Left lobe of liver (tissue), 2 donors: ENCODE results near the gene DOCK8. TPM values are rescaled to one million over a fixed set of nuclear protein-coding genes. Genes with fewer than 3 reads are reported as not detected.

Experiments used
- ATAC-seq: fragments of 200-7000 bp; cut with Tn5 transposase; one replicate; pipeline ENCODE4 v1.9.1; 2020; ENCODE audit warnings: mild to moderate bottlenecking, moderate library complexity
- DNase-seq: peaks from one replicate; pipeline ENCODE4 v3.0.0-alpha.2; 2020; ENCODE audit warnings: low spot score
- total RNA-seq: library from RNA; stranded (reverse); gene quantifications from one replicate; pipeline ENCODE4 v1.2.1, GENCODE V29; 2021
- donor health status: DM: no; HTN: no; CAD: no; lungs with moderate emphysema.
- donor health status: DM: no; HTN: yes; CAD: no.

Gene DOCK8
- total RNA-seq, 1 donor from 2014 or later: 10.6 TPM

DNA sequence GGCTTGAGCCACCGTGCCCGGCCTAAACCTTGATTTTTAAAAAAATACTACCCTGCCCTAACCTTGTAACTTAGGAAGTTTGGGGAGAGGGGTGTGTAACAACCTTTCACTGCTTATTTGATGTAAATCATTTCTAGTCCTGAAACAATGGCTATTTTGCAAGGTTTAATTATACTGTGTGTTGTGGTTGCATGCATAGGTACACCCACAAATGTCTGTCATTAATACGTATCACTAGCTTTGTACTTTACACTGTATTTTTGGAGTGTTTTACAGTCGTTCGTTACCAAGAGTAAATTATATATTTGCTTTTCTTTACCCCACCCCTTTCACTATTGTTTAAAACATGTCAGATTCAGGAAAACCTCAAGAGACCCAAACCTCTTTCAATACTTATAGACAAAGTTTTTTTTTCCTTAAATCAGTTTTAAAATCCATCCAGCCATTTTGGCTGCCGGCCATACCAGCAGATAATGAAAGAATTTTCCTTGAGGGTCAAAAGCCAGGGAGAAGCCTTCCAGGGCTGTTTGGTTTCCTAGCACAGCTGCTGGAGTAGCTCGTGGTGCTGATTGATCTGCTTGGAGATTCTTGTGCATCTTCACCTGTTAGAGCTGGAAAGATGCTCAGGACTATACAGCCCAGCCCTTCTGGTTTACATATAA, 50.7 kb downstream of the DOCK8 start:
- no peak for ATAC-seq

DNA sequence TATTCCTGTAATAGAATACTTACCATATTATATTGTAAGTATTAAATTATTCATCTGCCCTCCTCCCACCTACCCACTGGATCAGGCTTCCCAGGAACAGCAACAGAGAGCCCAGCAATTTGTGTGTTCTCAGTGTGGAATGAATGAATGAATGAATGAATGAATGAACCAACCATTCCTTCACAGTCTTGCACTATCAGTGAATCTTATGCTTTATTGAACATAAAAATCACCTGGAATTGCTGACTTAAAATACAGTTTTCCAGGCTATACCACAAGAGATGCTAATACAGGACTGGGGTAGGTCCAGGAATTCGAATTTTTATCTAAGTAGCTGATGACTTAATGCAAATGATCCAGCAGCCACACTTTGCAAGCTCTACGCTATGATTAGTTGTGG, 51.6 kb downstream of the DOCK8 start:
- no peak for DNase-seq
- ATAC-seq: no peak

More for the DNA sequence above, 50.7 kb downstream of the DOCK8 start:
- no peak for DNase-seq

DNA sequence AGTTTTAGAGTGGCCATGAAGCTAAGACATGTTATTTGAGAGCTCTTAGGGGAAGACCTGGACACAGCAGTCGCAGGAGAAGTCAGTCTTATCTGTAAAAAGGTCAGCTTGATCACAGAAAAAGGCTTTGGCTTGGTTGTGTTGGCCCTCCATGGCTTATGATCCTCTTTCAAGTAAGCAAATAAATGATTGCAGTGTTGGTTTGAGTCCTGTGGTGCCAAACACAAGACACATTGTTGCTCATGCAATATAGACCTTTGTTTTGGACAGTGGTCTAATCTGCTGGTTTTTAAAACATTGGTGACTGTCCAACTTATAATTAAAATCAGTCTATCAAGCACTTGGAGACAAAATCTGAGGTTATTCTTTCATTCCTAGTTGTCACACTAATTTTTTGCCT, 54.0 kb downstream of the DOCK8 start:
- ATAC-seq (peak; percentile 36), DNase-seq (no peak)

- no peak for ATAC-seq
- no peak for DNase-seq
These were observed 54.5 kb downstream of the DOCK8 start for GRCh38 chr9:269081-269711.

GRCh38 chr9:270657-271237, 56.1 kb downstream of the DOCK8 start:
- no peak for DNase-seq
- no peak for ATAC-seq

GRCh38 chr9:272251-273213, 57.9 kb downstream of the DOCK8 start:
- DNase-seq (no peak), ATAC-seq (peak; percentile 47)

- DNase-seq (no peak), ATAC-seq (no peak)
These were observed 59.7 kb downstream of the DOCK8 start for GRCh38 chr9:274406-274805.

DNA sequence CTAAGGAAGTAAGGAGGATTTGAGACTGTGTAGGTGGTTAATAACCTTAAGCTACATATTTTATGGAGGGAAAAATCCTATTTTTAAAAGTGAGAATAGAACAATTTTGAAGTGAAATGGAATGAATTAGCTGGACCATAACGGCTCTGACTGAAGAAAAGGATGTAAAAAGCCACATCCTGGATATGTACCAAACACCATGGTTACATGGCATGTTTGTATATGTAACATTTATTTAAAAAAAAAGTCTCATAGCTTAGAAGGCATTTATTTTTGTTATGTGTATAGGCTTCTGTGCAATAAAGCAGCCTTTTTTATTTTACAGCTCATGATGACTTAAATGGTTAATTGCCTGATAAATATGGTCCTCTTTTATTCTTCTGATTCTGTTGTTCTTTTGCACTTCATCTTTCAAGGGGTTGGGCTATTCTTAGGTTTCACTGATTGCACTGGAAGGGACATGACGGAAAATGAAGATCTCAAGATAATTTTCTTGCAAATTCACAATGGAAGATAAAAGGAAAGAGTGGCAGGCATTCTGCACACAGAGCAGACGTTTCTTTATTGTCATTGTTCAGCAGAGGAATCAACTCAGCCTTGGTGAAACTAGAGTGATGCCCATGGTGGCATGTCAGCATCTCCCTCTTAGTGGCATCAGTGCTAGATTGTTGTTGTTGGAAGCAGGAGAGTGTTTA, 63.1 kb downstream of the DOCK8 start:
- DNase-seq: no peak
- ATAC-seq: no peak

DNA sequence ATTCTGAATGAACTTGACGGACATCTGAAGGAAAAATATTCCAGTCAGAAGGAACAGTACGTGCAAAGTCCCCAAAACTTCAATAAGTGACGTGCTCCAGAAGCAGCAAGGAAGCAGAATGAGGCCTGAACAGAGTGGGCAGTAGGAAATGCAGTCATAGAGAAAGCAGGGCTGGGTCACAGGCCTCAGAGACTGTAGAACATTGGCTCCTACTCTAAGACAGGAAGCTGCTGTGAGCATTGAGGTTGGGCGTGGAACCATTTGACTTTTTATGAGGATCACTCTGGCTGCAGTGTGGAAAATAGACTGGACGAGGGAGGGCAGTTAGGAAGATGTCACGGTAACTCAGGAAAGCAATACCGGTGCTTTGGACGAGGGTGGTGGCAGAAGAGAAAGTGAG, 64.0 kb downstream of the DOCK8 start:
- ATAC-seq (peak; percentile 45), DNase-seq (no peak)

DNA sequence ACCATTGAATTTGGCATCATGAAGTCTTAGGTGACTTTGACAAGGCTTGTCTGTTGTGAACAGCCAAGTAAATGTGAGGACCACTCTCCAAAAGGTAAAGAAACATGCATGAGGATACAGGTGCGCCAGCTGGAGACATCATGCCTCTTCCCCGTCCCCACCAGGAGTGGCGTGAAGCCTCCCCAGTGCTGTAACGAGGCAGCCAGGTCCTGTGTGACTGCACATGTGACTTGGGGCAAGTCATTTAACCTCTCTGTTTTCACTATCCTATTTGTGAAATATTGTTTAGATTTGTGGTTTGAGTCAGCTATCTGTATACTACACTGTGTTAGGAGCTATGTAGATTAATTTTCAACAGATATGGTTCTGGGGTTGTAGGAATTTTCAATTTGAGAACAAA, 65.0 kb downstream of the DOCK8 start:
- ATAC-seq (no peak), DNase-seq (no peak)

DNA sequence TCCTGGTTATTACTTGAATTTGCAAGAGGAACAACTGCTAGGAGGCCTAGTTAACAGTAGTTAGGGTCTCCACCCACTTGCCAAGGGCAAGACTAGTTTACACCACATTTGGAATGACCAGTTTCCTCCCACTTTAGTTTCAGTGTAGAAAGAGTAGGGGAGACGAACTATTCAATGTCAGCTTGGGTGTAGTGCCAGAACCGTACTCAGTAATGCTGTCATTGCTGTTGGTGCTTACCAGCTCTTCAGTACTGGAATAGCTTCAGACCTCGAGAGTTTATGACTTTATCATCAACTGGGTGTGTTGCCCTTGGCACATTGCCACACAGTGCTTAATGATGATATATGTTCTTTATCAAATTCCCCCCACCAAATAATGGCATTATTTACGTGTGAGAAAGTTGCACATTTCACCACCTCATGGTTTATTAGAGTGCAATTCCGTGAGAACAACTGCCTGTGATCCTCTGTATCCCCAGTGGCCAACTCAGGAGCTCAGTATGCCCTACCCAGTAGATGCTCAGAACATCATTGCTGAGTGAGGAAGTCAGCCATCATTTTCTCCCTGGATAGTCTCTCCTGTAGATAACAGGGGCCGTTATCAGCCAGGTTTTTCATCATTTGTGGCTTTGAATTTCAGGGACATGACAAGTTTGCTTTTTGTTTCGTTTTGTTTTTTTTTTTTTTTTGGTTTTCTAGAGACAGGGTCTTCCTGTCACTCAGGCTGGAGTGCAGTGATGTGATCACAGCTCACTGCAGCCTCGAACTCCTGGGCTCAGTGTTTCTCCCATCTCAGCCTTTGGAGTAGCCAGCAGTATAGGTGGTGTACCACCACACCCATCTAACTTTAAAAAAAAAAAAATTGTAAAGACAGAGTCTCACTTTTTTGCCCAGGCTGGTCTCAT, 67.3 kb downstream of the DOCK8 start:
- ATAC-seq: no peak
- no peak for DNase-seq

GRCh38 chr9:286071-286740, 71.5 kb downstream of the DOCK8 start:
- ATAC-seq (no peak), DNase-seq (no peak)

DNA sequence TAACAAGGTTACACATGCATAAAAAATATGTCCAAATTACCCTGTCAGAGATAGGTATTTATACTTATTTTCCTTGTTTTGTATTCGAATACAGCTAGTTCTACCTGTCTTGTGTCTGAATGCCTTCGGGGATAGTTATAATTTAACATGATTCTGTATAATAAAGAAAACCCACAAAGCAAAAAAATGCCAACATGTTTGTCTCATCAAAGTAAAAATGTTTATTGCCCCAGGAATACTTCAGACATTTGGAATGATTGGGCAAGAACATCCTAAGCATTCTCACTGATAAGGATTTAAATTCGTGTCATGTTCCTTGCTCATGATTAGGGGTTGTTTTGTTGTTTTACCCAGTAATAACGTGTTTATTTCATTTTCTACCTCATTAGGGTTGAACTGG, 74.5 kb downstream of the DOCK8 start:
- ATAC-seq (no peak), DNase-seq (no peak)

DNA sequence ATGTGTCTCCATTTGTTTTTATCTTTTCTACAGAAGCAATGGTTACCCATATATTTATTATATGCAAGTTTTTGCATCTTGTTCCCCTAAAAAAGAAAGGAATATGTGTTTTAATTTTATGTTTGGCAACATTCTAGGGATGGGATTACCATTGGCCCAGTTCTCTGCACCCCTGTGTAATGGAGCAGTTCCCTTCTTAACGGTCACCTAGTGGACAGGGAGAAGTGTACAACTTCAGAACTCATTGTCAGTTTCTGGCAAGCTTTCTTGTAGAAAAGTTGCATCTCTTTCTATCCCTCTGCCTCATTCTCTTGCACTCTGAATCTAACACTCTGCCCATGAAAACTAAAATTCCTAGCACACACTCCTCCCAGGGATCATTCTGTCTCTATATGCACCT, 78.2 kb downstream of the DOCK8 start:
- ATAC-seq (no peak), DNase-seq (no peak)

DNA sequence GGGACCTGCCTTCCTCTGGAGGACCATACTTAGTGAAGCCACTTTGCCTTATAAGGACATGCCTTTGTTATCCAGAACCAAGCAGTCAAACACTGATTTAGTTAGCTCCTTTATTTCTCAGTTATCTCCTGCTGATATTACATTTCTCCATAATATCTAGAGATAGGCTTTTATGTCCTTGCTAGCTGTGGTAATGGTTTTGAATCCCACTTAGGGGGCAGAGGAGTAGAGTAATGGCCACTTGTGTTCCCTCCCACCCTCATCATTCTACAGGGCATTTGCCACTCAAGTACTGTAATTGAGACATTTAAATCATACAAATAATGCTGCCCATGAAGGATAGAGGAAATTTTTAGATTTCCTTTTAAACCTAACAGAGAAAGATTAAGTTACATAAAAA, 80.9 kb downstream of the DOCK8 start:
- DNase-seq (no peak), ATAC-seq (no peak)

DNA sequence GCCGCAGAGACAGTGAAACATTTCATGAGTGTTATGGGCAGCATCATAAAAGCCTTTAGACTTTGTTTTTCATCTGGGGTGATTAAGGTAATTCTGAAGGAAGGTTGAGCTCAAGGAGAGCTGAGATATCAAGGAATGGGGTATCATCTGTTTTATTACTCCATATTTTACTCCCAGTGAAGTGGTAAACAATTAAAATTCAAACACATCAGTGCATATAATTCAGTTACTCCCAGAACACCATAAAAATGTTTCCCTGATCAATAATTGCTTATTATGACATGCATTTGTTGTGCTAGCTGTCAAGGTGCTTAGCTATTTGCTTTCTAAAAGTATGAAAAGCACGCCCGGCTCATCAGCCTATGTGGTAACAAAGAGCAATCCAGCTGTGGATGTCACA, 81.7 kb downstream of the DOCK8 start:
- DNase-seq (no peak), ATAC-seq (no peak)

- ATAC-seq: peak; percentile 57
- no peak for DNase-seq
These were observed 82.7 kb downstream of the DOCK8 start for GRCh38 chr9:297104-297972.

GRCh38 chr9:303502-303901, 88.8 kb downstream of the DOCK8 start:
- ATAC-seq (no peak), DNase-seq (no peak)
